Measurements from ENCODE around the gene CYTIP. TPM values are rescaled to one million over a fixed set of nuclear protein-coding genes. Genes with fewer than 3 reads are reported as not detected.

The CYTIP gene
- total and polyA plus RNA-seq, 9 of the 15 experiments (the other 6 are each of a cell fraction or from before 2014, with no cell fraction given), result 0.03 to 0.35 (median 0.26) TPM; not detected in 1

DNA sequence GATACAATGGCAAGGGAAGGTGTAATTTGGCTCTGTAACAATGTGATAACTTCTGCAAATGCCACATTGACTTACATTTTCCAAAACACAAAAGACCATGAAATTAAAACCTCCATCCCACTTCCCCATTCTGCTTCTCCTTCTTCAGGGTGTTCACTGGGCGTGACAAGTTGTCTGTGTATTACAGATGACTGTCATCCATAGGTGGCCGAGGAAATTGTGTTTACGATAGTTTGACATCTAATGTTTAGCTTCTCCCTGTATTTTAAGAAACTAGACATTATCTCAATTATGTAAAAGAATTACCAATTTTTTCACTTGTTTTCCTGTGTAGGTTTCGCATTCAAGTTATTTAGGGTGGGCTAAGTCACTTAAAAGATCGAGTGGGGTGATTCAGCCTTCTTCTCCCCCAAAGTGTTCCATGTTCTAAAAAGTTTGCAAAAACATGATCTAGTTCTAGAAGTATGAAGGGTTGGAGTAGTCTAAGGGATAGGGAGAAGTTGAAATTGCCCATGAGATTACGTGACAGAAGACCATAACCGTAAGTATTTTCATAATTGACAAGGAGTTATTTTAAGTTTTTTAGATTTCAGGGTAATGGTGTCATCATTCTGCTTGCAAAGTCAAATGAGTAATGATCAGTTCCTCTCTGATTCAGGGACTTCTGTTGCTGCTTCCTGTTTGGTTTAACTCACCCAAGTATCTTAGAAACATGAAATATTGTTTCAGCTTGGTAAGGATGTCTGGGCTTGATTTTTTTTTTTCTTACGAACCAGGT lies 25.2 kb upstream of the CYTIP start:
- H3K79me2 ChIP-seq (ENCODE audit: control insufficient read depth, insufficient read depth, low read length), result no peaks in the 10 kb centered on the region
- H3K9me3 ChIP-seq (replicated peaks; ENCODE audit: control insufficient read depth, insufficient read depth, low read depth, low read length), result no peaks in the 10 kb centered on the region
- H3K4me1 ChIP-seq (replicated peaks in 1 of 2; ENCODE audit: control insufficient read depth in 2 of 2, insufficient read depth in 2 of 2, low read length in 2 of 2), result no peaks in the 10 kb centered on the region; a peak in 1 of 5 replicates
- no TSS peak for BruUV-seq (replicated peaks)
- no peak for FAIRE-seq
- CTCF ChIA-PET (ENCODE audit: low intra/inter-chr PET ratio), result no interaction called here
- intact Hi-C loops (cut with micrococcal nuclease), result no loop called here
- H3K27me3 ChIP-seq (ENCODE audit: control insufficient read depth in 2 of 2, insufficient read depth in 2 of 2, low read length in 2 of 2), result peaks cover 2 to 6% of the 10 kb centered on the region in 2 experiments; a peak in 2 of 5 replicates
- in situ Hi-C loops (cut with MboI), result no loop called here
- ATAC-seq, result peak; percentile 55; the same call in 2 of the 3 replicates
- POLR2A ChIA-PET, result interaction anchor here (0.7 kb wide), 1 partner anchor 15 kb away, joined by 3 read pairs; no protein-coding TSS in a partner anchor
- H3K4me2 ChIP-seq (ENCODE audit: insufficient read depth, low read length), result no peak overlapping the region
- WGBS (ENCODE audit: insufficient coverage, low coverage, missing lambda C conversion rate), result 6% methylated on average over 8 of the region's 8 CpGs
- no peak overlapping the region for H3K9ac ChIP-seq (ENCODE audit: insufficient read depth in 1 of 2, low read depth in 2 of 2, low read length in 2 of 2)
- H3K4me3 ChIP-seq, result no peak overlapping the region
- no peak overlapping the region for H3K27ac ChIP-seq (ENCODE audit: extremely low read depth, low read depth, low read length)
- H4K20me1 ChIP-seq (replicated peaks; ENCODE audit: control insufficient read depth, insufficient read depth, low read length), result no peaks in the 10 kb centered on the region
- H3K36me3 ChIP-seq (ENCODE audit: control insufficient read depth, insufficient read depth, low read length), result no peaks in the 10 kb centered on the region
- no peaks in the 10 kb centered on the region for H3K9me1 ChIP-seq (ENCODE audit: control insufficient read depth, insufficient read depth, low read length)
- H2AFZ ChIP-seq (ENCODE audit: low read depth, low read length), result no peak overlapping the region
- DNase-seq (ENCODE audit: extremely low read depth in 1 of 4, low spot score in 3 of 4), result no peak
- TF ChIP-seq SMARCC2 (IDR thresholded peaks at IDR 0.05; ENCODE audit: low read depth), result no peak
- TF ChIP-seq ZBTB7A (IDR thresholded peaks at IDR 0.05; ENCODE audit: borderline replicate concordance, control insufficient read depth, low read depth, low read length), result no peak
- no peak for TF ChIP-seq CEBPG (CRISPR knock-in tag; IDR thresholded peaks at IDR 0.05)
- peak in 1 of 2 experiments; percentile 85; a peak in 2 of 4 replicates for TF ChIP-seq CEBPG (tag; conservative IDR thresholded peaks at IDR 0.05 in 1 of 2, IDR thresholded peaks at IDR 0.05 in 1 of 2)
- TF ChIP-seq GABPA (tag; conservative IDR thresholded peaks at IDR 0.05; ENCODE audit: low read depth), result 0 out of 2 replicates have a peak, but pooled peaks have one; percentile 13
- TF ChIP-seq ZNF175 (CRISPR knock-in tag; IDR thresholded peaks at IDR 0.05; ENCODE audit: low read depth), result 0 out of 2 replicates have a peak, but pooled peaks have one; percentile 22
- TF ChIP-seq ZSCAN32 (CRISPR knock-in tag; IDR thresholded peaks at IDR 0.05), result no peak
- no peak for TF ChIP-seq ZNF318 (IDR thresholded peaks at IDR 0.05; ENCODE audit: borderline replicate concordance in 1 of 2, low read depth in 1 of 2)
- no peak for TF ChIP-seq PATZ1 (CRISPR knock-in tag; IDR thresholded peaks at IDR 0.05; ENCODE audit: borderline replicate concordance)
- no peak for TF ChIP-seq MCM7 (IDR thresholded peaks at IDR 0.05)
